IPS-20b (cell line): ENCODE data around the gene SLCO6A1.

Experiments
- H3K27ac ChIP-seq: one replicate; pipeline ENCODE4 v1.5.1; 2013; ENCODE audit warnings: low read length
- H3K27me3 ChIP-seq: 2 replicates; pipeline ENCODE4 v1.6.1; 2013; ENCODE audit warnings: mild to moderate bottlenecking, low read length, inconsistent platforms; ENCODE audit not compliant: insufficient read depth
- H3K36me3 ChIP-seq: 2 replicates; pipeline ENCODE4 v1.6.1; 2013; ENCODE audit warnings: low read depth, mild to moderate bottlenecking, inconsistent platforms, low read length, moderate library complexity; ENCODE audit not compliant: insufficient read depth
- H3K4me1 ChIP-seq: 2 replicates; pipeline ENCODE4 v1.6.1; 2013; ENCODE audit warnings: mild to moderate bottlenecking, control low read depth, inconsistent platforms, low read length, moderate library complexity; ENCODE audit not compliant: insufficient read depth
- H3K4me3 ChIP-seq: 2 replicates; pipeline ENCODE4 v1.5.1; 2013; ENCODE audit warnings: mild to moderate bottlenecking, low read length, inconsistent platforms
- H3K9ac ChIP-seq: 2 replicates; pipeline ENCODE4 v1.6.1; 2013; ENCODE audit warnings: low read depth, mild to moderate bottlenecking, inconsistent platforms, low read length, moderate library complexity
- H3K9me3 ChIP-seq: 2 replicates; pipeline ENCODE4 v1.6.1; 2013; ENCODE audit warnings: mild to moderate bottlenecking, low read depth, low read length, inconsistent platforms; ENCODE audit not compliant: insufficient read depth

SLCO6A1 gene

GRCh38 chr5:102433473-102433872, 65.3 kb downstream of the SLCO6A1 start:
- no peak overlapping the region for H3K27ac ChIP-seq
- no peaks in the 10 kb centered on the region for H3K9me3 ChIP-seq
- no peaks in the 10 kb centered on the region for H3K36me3 ChIP-seq
- H3K4me3 ChIP-seq = no peak overlapping the region
- H3K4me1 ChIP-seq = no peaks in the 10 kb centered on the region
- no peak overlapping the region for H3K9ac ChIP-seq
- no peaks in the 10 kb centered on the region for H3K27me3 ChIP-seq

- no peak overlapping the region for H3K9ac ChIP-seq
- H3K36me3 ChIP-seq = no peaks in the 10 kb centered on the region
- no peak overlapping the region for H3K4me3 ChIP-seq
- H3K27ac ChIP-seq = no peak overlapping the region
- no peaks in the 10 kb centered on the region for H3K9me3 ChIP-seq
- no peaks in the 10 kb centered on the region for H3K27me3 ChIP-seq
- H3K4me1 ChIP-seq = no peaks in the 10 kb centered on the region
Observed at GRCh38 chr5:102421647-102422046, 77.2 kb downstream of the SLCO6A1 start.

- no peak overlapping the region for H3K4me3 ChIP-seq
- no peaks in the 10 kb centered on the region for H3K9me3 ChIP-seq
- H3K27me3 ChIP-seq = no peaks in the 10 kb centered on the region
- no peak overlapping the region for H3K9ac ChIP-seq
- no peak overlapping the region for H3K27ac ChIP-seq
- H3K36me3 ChIP-seq = no peaks in the 10 kb centered on the region
- H3K4me1 ChIP-seq = no peaks in the 10 kb centered on the region
Observed at GRCh38 chr5:102418531-102418930, 80.3 kb downstream of the SLCO6A1 start.

- Histone ChIP-seq H3K27ac (no peak overlapping the region), H3K4me1 (no peaks in the 10 kb centered on the region), H3K27me3 (no peaks in the 10 kb centered on the region), H3K9me3 (no peaks in the 10 kb centered on the region), H3K4me3 (no peak overlapping the region), H3K9ac (no peak overlapping the region), H3K36me3 (no peaks in the 10 kb centered on the region)
Observed at GRCh38 chr5:102414448-102414847, 84.4 kb downstream of the SLCO6A1 start.

- H3K27me3 ChIP-seq = no peaks in the 10 kb centered on the region
- H3K4me3 ChIP-seq = no peak overlapping the region
- no peak overlapping the region for H3K27ac ChIP-seq
- no peak overlapping the region for H3K9ac ChIP-seq
- no peaks in the 10 kb centered on the region for H3K36me3 ChIP-seq
- H3K4me1 ChIP-seq = no peaks in the 10 kb centered on the region
- H3K9me3 ChIP-seq = no peaks in the 10 kb centered on the region
Observed at GRCh38 chr5:102388235-102388634, 110.6 kb downstream of the SLCO6A1 start.

- no peak overlapping the region for H3K9ac ChIP-seq
- no peak overlapping the region for H3K4me3 ChIP-seq
- H3K27me3 ChIP-seq = no peaks in the 10 kb centered on the region
- H3K4me1 ChIP-seq = no peaks in the 10 kb centered on the region
- no peaks in the 10 kb centered on the region for H3K36me3 ChIP-seq
- H3K27ac ChIP-seq = no peak overlapping the region
- H3K9me3 ChIP-seq = no peaks in the 10 kb centered on the region
Observed at GRCh38 chr5:102385365-102385764, 113.4 kb downstream of the SLCO6A1 start.

GRCh38 chr5:102380174-102380573, 118.6 kb downstream of the SLCO6A1 start:
- Histone ChIP-seq H3K9ac (no peak overlapping the region), H3K27me3 (no peaks in the 10 kb centered on the region), H3K36me3 (no peaks in the 10 kb centered on the region), H3K9me3 (no peaks in the 10 kb centered on the region), H3K4me3 (no peak overlapping the region), H3K27ac (no peak overlapping the region), H3K4me1 (no peaks in the 10 kb centered on the region)

- Histone ChIP-seq H3K4me1 (no peaks in the 10 kb centered on the region), H3K36me3 (no peaks in the 10 kb centered on the region), H3K9ac (no peak overlapping the region), H3K27ac (no peak overlapping the region), H3K9me3 (no peaks in the 10 kb centered on the region), H3K4me3 (no peak overlapping the region), H3K27me3 (no peaks in the 10 kb centered on the region)
Observed at GRCh38 chr5:102375876-102376275, 122.9 kb downstream of the SLCO6A1 start.

GRCh38 chr5:102375272-102375671, 123.5 kb downstream of the SLCO6A1 start:
- no peak overlapping the region for H3K9ac ChIP-seq
- no peak overlapping the region for H3K27ac ChIP-seq
- no peaks in the 10 kb centered on the region for H3K36me3 ChIP-seq
- no peaks in the 10 kb centered on the region for H3K9me3 ChIP-seq
- H3K4me3 ChIP-seq = no peak overlapping the region
- H3K4me1 ChIP-seq = no peaks in the 10 kb centered on the region
- H3K27me3 ChIP-seq = no peaks in the 10 kb centered on the region

- Histone ChIP-seq H3K27ac (no peak overlapping the region), H3K4me1 (no peaks in the 10 kb centered on the region), H3K9me3 (no peaks in the 10 kb centered on the region), H3K9ac (no peak overlapping the region), H3K4me3 (no peak overlapping the region), H3K36me3 (no peaks in the 10 kb centered on the region), H3K27me3 (no peaks in the 10 kb centered on the region)
Observed at GRCh38 chr5:102368392-102368791, 130.4 kb downstream of the SLCO6A1 start.

- Histone ChIP-seq H3K27me3 (peaks cover 4% of the 10 kb centered on the region; the same call in 1 of the 2 replicates), H3K27ac (no peak overlapping the region), H3K4me3 (no peak overlapping the region), H3K4me1 (no peaks in the 10 kb centered on the region), H3K9me3 (no peaks in the 10 kb centered on the region), H3K36me3 (no peaks in the 10 kb centered on the region), H3K9ac (no peak overlapping the region)
Observed at GRCh38 chr5:102341681-102342288, 157.0 kb downstream of the SLCO6A1 start.

GRCh38 chr5:102324714-102325113, 174.1 kb downstream of the SLCO6A1 start:
- no peak overlapping the region for H3K27ac ChIP-seq
- H3K4me3 ChIP-seq = no peak overlapping the region
- H3K9ac ChIP-seq = no peak overlapping the region
- no peaks in the 10 kb centered on the region for H3K27me3 ChIP-seq
- no peaks in the 10 kb centered on the region for H3K36me3 ChIP-seq
- H3K9me3 ChIP-seq = no peaks in the 10 kb centered on the region
- no peaks in the 10 kb centered on the region for H3K4me1 ChIP-seq
